ENCODE results near the gene CAMK1D.

GRCh38 chr10:12606461-12606860 is 257.1 kb downstream of the CAMK1D start:
- TF ChIP-seq CTCF (IDR thresholded peaks at IDR 0.05) (no peak), POLR2A (IDR thresholded peaks at IDR 0.05) (no peak)

Measured in right lobe of liver (tissue), 4 donors.